Measurements from ENCODE around the gene OR6T1.

OR6T1 gene

GRCh38 chr11:123924027-123924426, 19.6 kb downstream of the OR6T1 start:
- Histone ChIP-seq H3K4me3 (ENCODE audit: low read depth, low read length, poor library complexity, severe bottlenecking) (no peak overlapping the region), H3K79me2 (ENCODE audit: insufficient read depth, low read length) (no peaks in the 10 kb centered on the region), H2AFZ (ENCODE audit: low read length) (no peak overlapping the region), H3K9me2 (ENCODE audit: low read depth, low read length) (no peaks in the 10 kb centered on the region), H3K9me3 (ENCODE audit: low read length) (no peaks in the 10 kb centered on the region), H4K20me1 (ENCODE audit: insufficient read depth, low read length) (no peaks in the 10 kb centered on the region), H3K4me2 (ENCODE audit: low read length) (no peak overlapping the region), H3F3A (ENCODE audit: insufficient read depth, low read length) (no peaks in the 10 kb centered on the region), H3K27ac (ENCODE audit: low read depth, low read length, poor library complexity, severe bottlenecking) (no peak overlapping the region), H3K27me3 (ENCODE audit: insufficient read depth, low read length) (no peaks in the 10 kb centered on the region), H3K9ac (ENCODE audit: low read length) (no peak overlapping the region), H3K4me1 (ENCODE audit: insufficient read depth, low read length, severe bottlenecking) (no peaks in the 10 kb centered on the region), H3K36me3 (ENCODE audit: insufficient read depth, low read length) (no peaks in the 10 kb centered on the region)
- TF ChIP-seq CTCF (IDR thresholded peaks at IDR 0.05; ENCODE audit: low read length): no peak
- no peak for TF ChIP-seq EZH2 (IDR thresholded peaks at IDR 0.05; ENCODE audit: borderline replicate concordance, low read length)

GRCh38 chr11:123920943-123921342, 22.7 kb downstream of the OR6T1 start:
- Histone ChIP-seq H3K9me3 (ENCODE audit: low read length) (no peaks in the 10 kb centered on the region), H3K4me2 (ENCODE audit: low read length) (no peak overlapping the region), H3F3A (ENCODE audit: insufficient read depth, low read length) (no peaks in the 10 kb centered on the region), H3K9ac (ENCODE audit: low read length) (no peak overlapping the region), H4K20me1 (ENCODE audit: insufficient read depth, low read length) (no peaks in the 10 kb centered on the region), H3K4me3 (ENCODE audit: low read depth, low read length, poor library complexity, severe bottlenecking) (no peak overlapping the region), H3K36me3 (ENCODE audit: insufficient read depth, low read length) (no peaks in the 10 kb centered on the region), H3K4me1 (ENCODE audit: insufficient read depth, low read length, severe bottlenecking) (no peaks in the 10 kb centered on the region), H3K27ac (ENCODE audit: low read depth, low read length, poor library complexity, severe bottlenecking) (no peak overlapping the region), H3K79me2 (ENCODE audit: insufficient read depth, low read length) (no peaks in the 10 kb centered on the region), H2AFZ (ENCODE audit: low read length) (no peak overlapping the region), H3K27me3 (ENCODE audit: insufficient read depth, low read length) (no peaks in the 10 kb centered on the region), H3K9me2 (ENCODE audit: low read depth, low read length) (no peaks in the 10 kb centered on the region)
- TF ChIP-seq CTCF (IDR thresholded peaks at IDR 0.05; ENCODE audit: low read length) (no peak), EZH2 (IDR thresholded peaks at IDR 0.05; ENCODE audit: borderline replicate concordance, low read length) (no peak)

- no peaks in the 10 kb centered on the region for H3K4me1 ChIP-seq (ENCODE audit: insufficient read depth, low read length, severe bottlenecking)
- no peaks in the 10 kb centered on the region for H3K9me3 ChIP-seq (ENCODE audit: low read length)
- no peak for TF ChIP-seq EZH2 (IDR thresholded peaks at IDR 0.05; ENCODE audit: borderline replicate concordance, low read length)
- no peak for TF ChIP-seq CTCF (IDR thresholded peaks at IDR 0.05; ENCODE audit: low read length)
- no peaks in the 10 kb centered on the region for H3K9me2 ChIP-seq (ENCODE audit: low read depth, low read length)
- no peak overlapping the region for H3K4me2 ChIP-seq (ENCODE audit: low read length)
- no peak overlapping the region for H3K4me3 ChIP-seq (ENCODE audit: low read depth, low read length, poor library complexity, severe bottlenecking)
- H3K27ac ChIP-seq (ENCODE audit: low read depth, low read length, poor library complexity, severe bottlenecking): no peak overlapping the region
- no peak overlapping the region for H2AFZ ChIP-seq (ENCODE audit: low read length)
- H3K79me2 ChIP-seq (ENCODE audit: insufficient read depth, low read length): no peaks in the 10 kb centered on the region
- H3K9ac ChIP-seq (ENCODE audit: low read length): no peak overlapping the region
- H3F3A ChIP-seq (ENCODE audit: insufficient read depth, low read length): no peaks in the 10 kb centered on the region
- no peaks in the 10 kb centered on the region for H3K27me3 ChIP-seq (ENCODE audit: insufficient read depth, low read length)
- no peaks in the 10 kb centered on the region for H3K36me3 ChIP-seq (ENCODE audit: insufficient read depth, low read length)
- H4K20me1 ChIP-seq (ENCODE audit: insufficient read depth, low read length): no peaks in the 10 kb centered on the region
These were observed 37.8 kb downstream of the OR6T1 start for GRCh38 chr11:123905826-123906225.
